Measurements from ENCODE around the gene MAD1L1.
A peak's percentile ranks its signal among the peaks of the same experiment; 100 is the strongest.

Gene MAD1L1

DNA sequence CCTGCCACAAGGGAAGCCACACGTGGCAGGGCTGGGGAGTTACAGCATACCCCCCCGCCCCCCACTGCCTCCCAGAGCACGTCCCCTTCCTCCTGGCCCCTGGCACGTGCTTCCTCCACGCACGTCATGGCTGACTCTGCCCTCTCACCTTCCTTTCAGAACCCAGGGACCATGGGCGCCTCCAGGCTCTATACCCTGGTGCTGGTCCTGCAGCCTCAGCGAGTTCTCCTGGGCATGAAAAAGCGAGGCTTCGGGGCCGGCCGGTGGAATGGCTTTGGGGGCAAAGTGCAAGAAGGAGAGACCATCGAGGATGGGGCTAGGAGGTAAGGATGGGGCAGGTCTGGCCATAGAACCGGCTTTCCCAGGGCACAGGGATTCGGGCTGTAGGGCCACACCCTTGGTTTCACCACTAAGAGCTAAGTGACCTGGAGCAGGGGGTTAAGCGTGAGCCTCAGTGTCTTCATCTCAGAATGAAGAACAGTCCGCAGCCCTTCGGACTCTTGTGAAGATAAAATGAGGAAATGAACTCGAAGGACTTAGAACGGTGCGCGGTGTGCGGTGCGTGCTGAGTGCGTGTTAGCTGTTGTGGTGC is 11.8 kb upstream of the MAD1L1 start:
- Histone ChIP-seq H3K4me3 (ENCODE audit: low read depth in 1 of 5, low read length in 5 of 5) (no peak overlapping the region), H3K27me3 (ENCODE audit: control insufficient read depth in 5 of 5, insufficient read depth in 4 of 5, low read length in 5 of 5) (no peaks in the 10 kb centered on the region), H3K27ac (ENCODE audit: low read depth, low read length) (no peak overlapping the region), H3K9ac (ENCODE audit: low read length in 5 of 5) (no peak overlapping the region), H3K36me3 (ENCODE audit: control insufficient read depth in 5 of 5, insufficient read depth in 5 of 5, low read length in 5 of 5) (peaks cover 0 to 9% (median 0%) of the 10 kb centered on the region in 5 donors), H3K4me1 (ENCODE audit: control insufficient read depth in 5 of 5, insufficient read depth in 5 of 5, low read length in 5 of 5) (peaks cover 2 to 46% (median 33%) of the 10 kb centered on the region in 5 donors), H3K9me3 (ENCODE audit: control insufficient read depth in 5 of 5, low read length in 5 of 5) (no peaks in the 10 kb centered on the region)

DNA sequence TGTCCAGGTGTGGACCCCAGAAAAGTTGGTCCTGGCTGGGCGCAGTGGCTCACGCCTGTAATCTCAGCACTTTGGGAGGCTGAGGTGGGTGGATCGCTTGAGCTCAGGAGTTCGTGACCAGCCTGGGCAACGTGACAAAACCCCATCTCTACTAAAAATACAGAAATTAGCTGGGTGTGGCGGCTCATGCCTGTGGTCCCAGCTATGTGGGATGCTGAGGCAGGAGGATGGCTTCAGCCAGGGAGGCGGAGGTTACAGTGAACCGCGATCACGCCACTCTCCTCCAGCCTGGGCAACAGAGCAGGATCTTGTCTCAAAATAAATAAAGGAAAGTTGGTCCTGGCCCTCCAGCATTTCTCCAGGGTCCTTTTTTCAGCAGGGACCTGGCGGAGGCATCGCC is 10.7 kb upstream of the MAD1L1 start:
- Histone ChIP-seq H3K27me3 (ENCODE audit: control insufficient read depth in 5 of 5, insufficient read depth in 4 of 5, low read length in 5 of 5) (no peaks in the 10 kb centered on the region), H3K9me3 (ENCODE audit: control insufficient read depth in 5 of 5, low read length in 5 of 5) (no peaks in the 10 kb centered on the region), H3K9ac (ENCODE audit: low read length in 5 of 5) (no peak overlapping the region), H3K4me3 (ENCODE audit: low read depth in 1 of 5, low read length in 5 of 5) (no peak overlapping the region), H3K27ac (ENCODE audit: low read depth, low read length) (no peak overlapping the region), H3K4me1 (ENCODE audit: control insufficient read depth in 5 of 5, insufficient read depth in 5 of 5, low read length in 5 of 5) (peaks cover 1 to 36% (median 23%) of the 10 kb centered on the region in 5 donors), H3K36me3 (ENCODE audit: control insufficient read depth in 5 of 5, insufficient read depth in 5 of 5, low read length in 5 of 5) (peaks cover 0 to 16% (median 8%) of the 10 kb centered on the region in 5 donors)

DNA sequence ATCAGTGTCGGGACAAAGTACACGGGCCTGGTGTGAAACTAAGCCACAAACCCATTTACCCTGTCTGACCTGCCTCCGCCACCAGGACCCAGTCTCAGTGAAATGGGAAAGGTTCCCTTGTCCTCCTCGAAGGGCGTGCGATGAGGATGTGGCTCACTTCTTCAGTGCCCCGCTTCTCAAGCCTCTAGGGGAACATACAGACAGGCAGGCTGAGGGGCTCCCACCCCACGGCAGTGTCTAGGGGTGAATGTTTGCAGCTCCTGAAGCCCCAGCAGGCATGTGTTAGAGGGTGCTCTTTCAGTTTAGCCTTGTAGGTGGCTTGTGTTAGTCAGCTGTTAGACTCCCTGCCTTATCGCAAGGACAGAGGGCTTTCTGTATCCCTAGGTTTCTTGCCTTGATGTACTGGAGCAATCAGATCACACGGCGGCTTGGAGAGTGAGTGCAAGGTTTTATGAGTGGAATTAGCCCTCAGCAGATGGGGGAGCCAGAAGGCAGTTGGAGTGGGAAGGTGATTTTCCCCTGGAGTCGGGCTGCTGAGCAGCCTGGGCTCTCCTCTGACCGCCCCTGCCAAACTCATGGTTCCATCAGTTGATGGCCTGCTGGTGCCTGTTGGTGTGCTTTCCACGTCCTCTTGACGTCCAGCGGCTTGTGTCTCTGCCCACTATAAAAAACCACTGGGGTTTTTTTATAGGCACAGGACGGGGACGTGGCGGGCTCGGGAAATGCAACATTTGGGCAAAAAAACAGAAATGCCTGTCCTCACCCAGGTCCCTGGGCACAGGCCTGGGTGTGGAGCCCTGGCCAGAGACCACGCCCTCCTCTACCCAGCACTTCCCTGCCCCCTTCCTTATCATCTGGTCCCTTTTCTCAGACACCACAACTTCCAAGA is 10.0 kb upstream of the MAD1L1 start:
- peak overlapping the region; percentile 48 to 90 (median 86) for H3K9ac ChIP-seq (ENCODE audit: low read length in 5 of 5)

DNA sequence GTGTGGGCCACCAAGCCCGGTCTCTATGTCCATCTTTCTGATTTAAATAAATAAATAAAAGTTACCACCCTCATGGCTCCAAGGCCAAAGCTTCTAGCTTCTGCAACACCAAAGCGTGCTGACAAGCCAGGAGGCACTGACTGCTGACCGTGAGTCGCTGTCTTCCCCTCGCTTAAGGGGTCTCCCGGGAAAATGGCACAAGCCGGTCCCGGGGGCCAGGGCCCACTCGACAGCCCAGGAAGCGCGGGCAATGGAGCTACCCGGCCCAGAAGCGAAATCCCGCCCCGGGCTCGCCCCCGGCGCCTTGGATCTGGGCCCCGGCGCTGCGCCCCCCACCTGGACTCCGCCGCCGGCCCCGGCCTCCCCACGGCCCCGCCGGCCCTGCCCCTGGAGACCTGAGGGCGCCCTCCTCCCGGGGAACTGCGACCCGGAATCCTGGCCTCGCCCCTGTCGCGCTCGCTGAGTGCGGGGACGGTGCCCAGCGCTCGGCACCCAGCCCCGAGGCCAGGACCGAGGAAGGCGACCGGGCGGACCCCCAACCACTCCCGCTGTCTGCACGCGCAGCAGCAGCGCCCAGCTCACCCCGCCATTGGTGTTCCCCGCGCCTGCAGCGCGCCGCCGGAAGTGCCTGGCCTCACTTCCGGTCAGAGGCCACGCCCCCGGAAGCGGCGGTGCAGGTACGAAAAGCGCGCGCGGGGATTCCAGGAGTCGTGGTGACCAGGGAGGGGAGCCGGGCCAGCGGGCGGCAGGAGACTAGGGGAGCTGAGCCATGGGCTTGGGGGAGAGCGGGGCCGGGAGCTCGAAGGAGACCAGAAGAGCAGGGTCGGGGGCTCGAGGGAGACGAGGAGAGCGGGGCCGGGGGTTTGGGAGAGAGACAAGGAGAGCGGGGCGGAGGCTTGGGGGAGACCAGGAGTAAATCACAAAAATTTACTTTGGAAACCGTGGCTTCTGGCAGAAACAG is 9.1 kb upstream of the MAD1L1 start, which contains the start of the genes MRM2 and NUDT1:
Gene MRM2, minus strand, starts transcription at position 626 of the 961 bp plus-strand sequence. Its CDS starts 36 bp downstream, at position 590.
Gene NUDT1, plus strand, starts transcription at position 647 of the 961 bp plus-strand sequence. CDS start 2,349 bp downstream, outside the sequence.
- H3K9ac ChIP-seq (ENCODE audit: low read length in 5 of 5): peak within 1 kb of the TSS; percentile 48 to 90 (median 86)
- H3K27ac ChIP-seq (ENCODE audit: low read depth, low read length): peak within 1 kb of the TSS; percentile 30
- no peaks in the 10 kb centered on the region for H3K27me3 ChIP-seq (ENCODE audit: control insufficient read depth in 5 of 5, insufficient read depth in 4 of 5, low read length in 5 of 5)
- no peaks in the 10 kb centered on the region for H3K9me3 ChIP-seq (ENCODE audit: control insufficient read depth in 5 of 5, low read length in 5 of 5)
- H3K4me3 ChIP-seq (ENCODE audit: low read depth in 1 of 5, low read length in 5 of 5): peak within 1 kb of the TSS; percentile 69 to 89 (median 81)
- peaks cover 1 to 38% (median 28%) of the 10 kb centered on the region in 5 donors for H3K4me1 ChIP-seq (ENCODE audit: control insufficient read depth in 5 of 5, insufficient read depth in 5 of 5, low read length in 5 of 5)
- H3K36me3 ChIP-seq (ENCODE audit: control insufficient read depth in 5 of 5, insufficient read depth in 5 of 5, low read length in 5 of 5): peaks cover 4 to 30% (median 22%) of the 10 kb centered on the region in 5 donors

More for the DNA sequence above, 10.0 kb upstream of the MAD1L1 start:
- Histone ChIP-seq H3K9me3 (ENCODE audit: control insufficient read depth in 5 of 5, low read length in 5 of 5) (no peaks in the 10 kb centered on the region), H3K4me3 (ENCODE audit: low read depth in 1 of 5, low read length in 5 of 5) (peak overlapping the region; percentile 69 to 89 (median 81)), H3K27ac (ENCODE audit: low read depth, low read length) (no peak overlapping the region), H3K4me1 (ENCODE audit: control insufficient read depth in 5 of 5, insufficient read depth in 5 of 5, low read length in 5 of 5) (peaks cover 1 to 36% (median 27%) of the 10 kb centered on the region in 5 donors), H3K36me3 (ENCODE audit: control insufficient read depth in 5 of 5, insufficient read depth in 5 of 5, low read length in 5 of 5) (peaks cover 4 to 23% (median 14%) of the 10 kb centered on the region in 5 donors), H3K27me3 (ENCODE audit: control insufficient read depth in 5 of 5, insufficient read depth in 4 of 5, low read length in 5 of 5) (no peaks in the 10 kb centered on the region)

DNA sequence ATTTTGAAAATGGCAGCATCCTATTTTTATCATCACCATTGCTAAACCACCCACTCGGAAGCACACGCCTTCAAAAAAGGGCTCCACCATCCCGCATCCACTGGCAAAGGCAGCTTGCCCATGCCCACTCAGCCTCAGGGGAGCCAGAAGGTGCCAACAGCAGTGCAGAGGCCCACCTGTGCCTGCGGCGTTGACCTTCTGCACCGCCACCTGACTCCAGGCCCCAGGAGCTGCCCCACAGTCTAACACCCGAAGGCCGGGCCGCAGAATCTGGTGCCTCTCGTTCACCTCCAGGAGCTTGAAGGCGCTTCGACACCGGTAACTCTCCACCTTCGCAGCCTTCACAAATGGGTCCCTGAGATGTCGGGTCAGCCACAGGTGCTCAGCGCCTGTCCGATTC is 6.5 kb upstream of the MAD1L1 start:
- no peak overlapping the region for H3K9ac ChIP-seq (ENCODE audit: low read length in 5 of 5)
- H3K9me3 ChIP-seq (ENCODE audit: control insufficient read depth in 5 of 5, low read length in 5 of 5): no peaks in the 10 kb centered on the region
- H3K27ac ChIP-seq (ENCODE audit: low read depth, low read length): no peak overlapping the region
- no peak overlapping the region for H3K4me3 ChIP-seq (ENCODE audit: low read depth in 1 of 5, low read length in 5 of 5)
- no peaks in the 10 kb centered on the region for H3K27me3 ChIP-seq (ENCODE audit: control insufficient read depth in 5 of 5, insufficient read depth in 4 of 5, low read length in 5 of 5)
- peaks cover 7 to 41% (median 37%) of the 10 kb centered on the region in 5 donors for H3K36me3 ChIP-seq (ENCODE audit: control insufficient read depth in 5 of 5, insufficient read depth in 5 of 5, low read length in 5 of 5)
- H3K4me1 ChIP-seq (ENCODE audit: control insufficient read depth in 5 of 5, insufficient read depth in 5 of 5, low read length in 5 of 5): peaks cover 1 to 30% (median 27%) of the 10 kb centered on the region in 5 donors

DNA sequence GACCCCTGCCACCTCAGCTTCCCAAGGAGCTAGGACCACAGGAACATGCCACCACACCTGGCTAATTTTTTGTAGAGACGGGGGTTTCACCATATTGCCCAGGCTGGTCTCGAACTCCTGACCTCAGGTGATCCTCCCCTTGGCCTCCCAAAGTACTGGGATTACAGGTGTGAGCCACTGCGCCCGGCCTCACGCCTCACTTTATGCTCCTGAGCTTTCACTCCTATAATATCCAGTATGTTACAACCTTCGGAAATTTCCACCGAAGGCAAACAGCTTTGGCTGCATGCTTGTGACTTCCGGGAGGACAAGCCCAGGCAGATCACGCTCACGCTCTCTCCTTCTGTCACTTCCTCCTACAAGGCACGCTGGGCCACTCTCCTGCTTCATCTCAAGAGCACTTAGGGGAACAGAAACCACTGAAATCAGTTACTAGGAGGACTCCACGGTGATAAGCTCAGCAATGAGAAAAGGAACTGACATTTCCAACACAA is 4.4 kb upstream of the MAD1L1 start:
- Histone ChIP-seq H3K36me3 (ENCODE audit: control insufficient read depth in 5 of 5, insufficient read depth in 5 of 5, low read length in 5 of 5) (peaks cover 7 to 41% (median 39%) of the 10 kb centered on the region in 5 donors), H3K4me1 (ENCODE audit: control insufficient read depth in 5 of 5, insufficient read depth in 5 of 5, low read length in 5 of 5) (peaks cover 0 to 35% (median 27%) of the 10 kb centered on the region in 5 donors)

DNA sequence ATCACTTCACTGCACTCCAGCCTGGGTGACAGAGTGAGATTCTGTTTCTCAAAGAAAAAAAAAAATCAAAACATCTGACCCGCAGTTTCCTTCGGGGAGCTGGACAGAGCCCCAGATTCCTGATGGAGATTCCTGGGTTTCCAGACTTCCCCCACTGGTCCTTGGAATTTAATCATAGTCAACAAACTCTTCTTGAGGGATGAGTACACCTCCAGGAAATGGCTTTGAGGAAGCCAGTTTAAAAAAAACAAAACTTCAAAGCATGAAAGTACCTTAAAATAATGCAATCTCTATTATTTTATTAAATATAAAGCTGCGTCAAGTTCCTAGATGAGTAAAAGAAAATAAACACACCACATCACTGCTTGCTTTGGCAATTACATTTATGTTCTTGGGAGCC is 1.2 kb upstream of the MAD1L1 start:
- no peak overlapping the region for H3K27ac ChIP-seq (ENCODE audit: low read depth, low read length)
- no peaks in the 10 kb centered on the region for H3K27me3 ChIP-seq (ENCODE audit: control insufficient read depth in 5 of 5, insufficient read depth in 4 of 5, low read length in 5 of 5)
- no peaks in the 10 kb centered on the region for H3K9me3 ChIP-seq (ENCODE audit: control insufficient read depth in 5 of 5, low read length in 5 of 5)
- no peak overlapping the region for H3K9ac ChIP-seq (ENCODE audit: low read length in 5 of 5)
- peaks cover 0 to 43% (median 36%) of the 10 kb centered on the region in 5 donors for H3K4me1 ChIP-seq (ENCODE audit: control insufficient read depth in 5 of 5, insufficient read depth in 5 of 5, low read length in 5 of 5)
- no peak overlapping the region for H3K4me3 ChIP-seq (ENCODE audit: low read depth in 1 of 5, low read length in 5 of 5)
- peaks cover 7 to 48% (median 45%) of the 10 kb centered on the region in 5 donors for H3K36me3 ChIP-seq (ENCODE audit: control insufficient read depth in 5 of 5, insufficient read depth in 5 of 5, low read length in 5 of 5)

More for the DNA sequence above, 4.4 kb upstream of the MAD1L1 start:
- Histone ChIP-seq H3K27me3 (ENCODE audit: control insufficient read depth in 5 of 5, insufficient read depth in 4 of 5, low read length in 5 of 5) (no peaks in the 10 kb centered on the region), H3K4me3 (ENCODE audit: low read depth in 1 of 5, low read length in 5 of 5) (no peak overlapping the region), H3K9me3 (ENCODE audit: control insufficient read depth in 5 of 5, low read length in 5 of 5) (no peaks in the 10 kb centered on the region), H3K9ac (ENCODE audit: low read length in 5 of 5) (no peak overlapping the region), H3K27ac (ENCODE audit: low read depth, low read length) (no peak overlapping the region)

DNA sequence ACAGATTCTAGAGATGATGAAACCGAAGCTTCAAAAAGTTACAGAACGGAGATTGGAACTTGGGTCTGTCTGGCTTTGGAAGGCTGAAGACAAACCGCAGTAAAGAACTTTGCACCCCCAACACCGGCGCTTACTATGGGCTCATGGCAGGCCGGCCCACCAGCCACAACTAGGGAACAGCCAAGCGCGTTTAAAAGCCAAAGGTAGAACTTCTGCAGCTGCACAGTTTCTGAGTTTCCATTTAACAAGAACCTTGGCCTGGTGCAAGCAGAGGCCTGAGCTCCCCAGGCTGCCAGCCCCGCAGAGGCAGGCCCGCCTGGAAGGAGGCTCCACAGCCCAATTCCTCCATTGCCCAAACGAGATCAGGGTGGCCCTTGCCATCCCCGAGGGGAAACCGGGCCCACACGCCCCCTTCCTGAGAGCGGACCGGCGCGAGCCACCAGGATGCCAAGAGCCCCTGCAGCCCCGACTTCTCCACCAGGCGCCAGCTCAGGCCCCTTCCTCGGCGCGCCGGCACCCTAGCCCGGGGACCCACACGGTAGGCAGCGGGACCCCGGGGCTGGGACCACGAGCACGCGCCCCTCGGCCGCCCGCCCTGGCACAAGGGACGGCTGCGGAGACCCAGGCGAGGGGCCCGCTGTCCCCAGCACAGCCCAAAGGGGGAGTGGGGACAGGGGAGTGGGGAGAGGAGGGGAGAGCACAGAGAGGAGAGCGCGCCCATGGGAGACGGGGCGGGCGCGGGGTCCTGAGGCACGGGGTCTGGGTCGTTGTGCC is 566 bp downstream of the MAD1L1 start:
- Histone ChIP-seq H3K36me3 (ENCODE audit: control insufficient read depth in 5 of 5, insufficient read depth in 5 of 5, low read length in 5 of 5) (peaks cover 3 to 51% (median 39%) of the 10 kb centered on the region in 5 donors), H3K9ac (ENCODE audit: low read length in 5 of 5) (peak overlapping the region; percentile 84 to 95 (median 91)), H3K27ac (ENCODE audit: low read depth, low read length) (peak overlapping the region; percentile 46), H3K9me3 (ENCODE audit: control insufficient read depth in 5 of 5, low read length in 5 of 5) (no peaks in the 10 kb centered on the region), H3K27me3 (ENCODE audit: control insufficient read depth in 5 of 5, insufficient read depth in 4 of 5, low read length in 5 of 5) (no peaks in the 10 kb centered on the region), H3K4me1 (ENCODE audit: control insufficient read depth in 5 of 5, insufficient read depth in 5 of 5, low read length in 5 of 5) (peaks cover 0 to 37% (median 31%) of the 10 kb centered on the region in 5 donors), H3K4me3 (ENCODE audit: low read depth in 1 of 5, low read length in 5 of 5) (peak overlapping the region; percentile 65 to 97 (median 80))

Measured in subcutaneous abdominal adipose tissue (tissue), 5 donors.